A673 (cell line): ENCODE results near the gene GOLGA6L7. TPM values are rescaled to one million over a fixed set of nuclear protein-coding genes. Genes with fewer than 3 reads are reported as not detected.
"Not testable (repeated sequence)": the region's sequence is repeated elsewhere in the genome, so short reads cannot be mapped to it uniquely, and the experiment has no call there.

Experiments
- Bru-seq: library from RNA; stranded (reverse); fragments of 400-500 nt; gene quantifications from one replicate; lab custom pipeline; 2021; lab: Mats Ljungman, UMichigan
- BruChase-seq, 2 experiments: library from RNA; stranded (reverse); fragments of 400-500 nt; gene quantifications; one replicate each; lab custom pipeline; 2021; lab: Mats Ljungman, UMichigan
- BruUV-seq: library from RNA; stranded (reverse); fragments of 400-500 nt; replicated peaks from 2 replicates; lab custom pipeline; 2021; lab: Mats Ljungman, UMichigan
- CTCF ChIA-PET: fragments of 300-600 bp; sonication (Branson Sonifier 250); formaldehyde crosslinking; loops from one replicate; lab custom pipeline; 2022; ENCODE audit warnings: antibody characterized with exemption; lab: Charles Lee
- POLR2A ChIA-PET: fragments of 300-600 bp; sonication (Branson Sonifier 250); formaldehyde crosslinking; loops from one replicate; lab custom pipeline; 2022; ENCODE audit warnings: antibody characterized with exemption; ENCODE audit not compliant: low non-redundant PET; lab: Charles Lee
- DNase-seq: peaks from one replicate; pipeline ENCODE4 v3.0.0-alpha.2; 2015; ENCODE audit warnings: low spot score
- H3K27ac ChIP-seq: fragments of 200-600 bp; sonication (generic); 2 replicates; pipeline ENCODE4 v1.5.1; 2016; ENCODE audit warnings: mixed run types, low read depth, mild to moderate bottlenecking, mixed read lengths, antibody characterized with exemption, low read length; ENCODE audit not compliant: poor library complexity, severe bottlenecking
- H3K27me3 ChIP-seq: fragments of 200-600 bp; sonication (generic); replicated peaks from 2 replicates; pipeline ENCODE4 v1.6.1; 2017; ENCODE audit warnings: mixed run types, low read depth, mild to moderate bottlenecking, mixed read lengths, antibody characterized with exemption, low read length; ENCODE audit not compliant: insufficient read depth, poor library complexity
- H3K36me3 ChIP-seq: fragments of 200-600 bp; sonication (generic); 2 replicates; pipeline ENCODE4 v1.6.1; 2016; ENCODE audit warnings: mixed run types, mild to moderate bottlenecking, mixed read lengths, antibody characterized with exemption, low read length; ENCODE audit not compliant: insufficient read depth, poor library complexity, severe bottlenecking
- H3K4me1 ChIP-seq: fragments of 200-600 bp; sonication (generic); 2 replicates; pipeline ENCODE4 v1.6.1; 2017; ENCODE audit warnings: mixed run types, mild to moderate bottlenecking, mixed read lengths, antibody characterized with exemption, low read length; ENCODE audit not compliant: insufficient read depth, poor library complexity, severe bottlenecking
- H3K4me3 ChIP-seq: fragments of 200-600 bp; sonication (generic); 2 replicates; pipeline ENCODE4 v1.5.1; 2016; ENCODE audit warnings: low read depth, mixed run types, mild to moderate bottlenecking, mixed read lengths, low read length; ENCODE audit not compliant: poor library complexity, severe bottlenecking
- H3K9me3 ChIP-seq: fragments of 200-600 bp; sonication (generic); 2 replicates; pipeline ENCODE4 v1.6.1; 2016; ENCODE audit warnings: mixed run types, low read depth, mild to moderate bottlenecking, mixed read lengths, antibody characterized with exemption, low read length; ENCODE audit not compliant: poor library complexity, severe bottlenecking
- CTCF ChIP-seq: fragments of 300-800, 200-600 bp; sonication (generic); conservative IDR thresholded peaks from 2 replicates; pipeline ENCODE4 v1.5.1; 2017; ENCODE audit warnings: low read depth, mild to moderate bottlenecking, antibody characterized with exemption, low read length, moderate library complexity, mixed read lengths
- EZH2 ChIP-seq: fragments of 200-600 bp; sonication (generic); IDR thresholded peaks from 2 replicates; pipeline ENCODE4 v1.6.1; 2017; ENCODE audit warnings: borderline replicate concordance, low read depth, mild to moderate bottlenecking, mixed read lengths, antibody characterized with exemption, low read length; ENCODE audit not compliant: poor library complexity, severe bottlenecking
- intact Hi-C: fragments of 100-400 bp; cut with micrococcal nuclease; formaldehyde crosslinking; loops from one replicate; pipeline ENCODE4 v1.10.0; 2022; ENCODE audit not compliant: unreplicated experiment
- long read RNA-seq: library from polyadenylated mRNA; stranded (forward); transcript quantifications from one replicate; pipeline ENCODE4 v2.0.0, GENCODE V29; 2022
- total RNA-seq: library from RNA; stranded (reverse); gene quantifications from 2 replicates; pipeline ENCODE4 v1.2.3, GENCODE V29; 2021

Gene GOLGA6L7
- total RNA-seq (not detected in 2 replicates), Bru-seq, nascent RNA (not detected), BruChase-seq, experiment 1, labeled RNA remaining after a 2-hour chase (not detected), BruChase-seq, experiment 2, labeled RNA remaining after a 6-hour chase (not detected)
- long read RNA-seq = 0 reads

GRCh38 chr15:28848521-28848920 is at the start of gene GOLGA6L7:
TSS of gene GOLGA6L7 (minus strand) at chr15:28848644. CDS start at chr15:28848549, 95 bp downstream.
- H3K36me3 ChIP-seq, intact Hi-C loops, H3K27me3 ChIP-seq, H3K27ac ChIP-seq, BruUV-seq, H3K4me3 ChIP-seq, POLR2A ChIA-PET, H3K4me1 ChIP-seq, CTCF ChIA-PET, H3K9me3 ChIP-seq: not testable (repeated sequence)
- peak; percentile 5 for DNase-seq

GRCh38 chr15:28897861-28898585 is 49.6 kb upstream of the GOLGA6L7 start:
- no peaks in the 10 kb centered on the region for H3K36me3 ChIP-seq
- POLR2A ChIA-PET = no interaction called here
- CTCF ChIA-PET = no interaction called here
- H3K4me1 ChIP-seq = no peaks in the 10 kb centered on the region
- H3K4me3 ChIP-seq = no peak overlapping the region
- H3K27ac ChIP-seq = no peak overlapping the region
- H3K9me3 ChIP-seq = no peaks in the 10 kb centered on the region
- TF ChIP-seq EZH2 (no peak), CTCF (no peak)
- intact Hi-C loops = no loop called here
- no TSS peak for BruUV-seq
- no peaks in the 10 kb centered on the region for H3K27me3 ChIP-seq
- no peak for DNase-seq

- intact Hi-C loops = no loop called here
- TF ChIP-seq EZH2 = no peak
- TF ChIP-seq CTCF = no peak
- Histone ChIP-seq H3K27ac (no peak overlapping the region), H3K4me3 (no peak overlapping the region), H3K4me1 (no peaks in the 10 kb centered on the region), H3K9me3 (no peaks in the 10 kb centered on the region), H3K36me3 (no peaks in the 10 kb centered on the region), H3K27me3 (no peaks in the 10 kb centered on the region)
- DNase-seq = peak; percentile 22
- BruUV-seq = no TSS peak
- CTCF ChIA-PET = no interaction called here
- POLR2A ChIA-PET = no interaction called here
Observed at GRCh38 chr15:28896951-28897350, 48.5 kb upstream of the GOLGA6L7 start.

GRCh38 chr15:28895566-28895965 is 47.1 kb upstream of the GOLGA6L7 start:
- CTCF ChIA-PET = no interaction called here
- no peak for DNase-seq
- no TSS peak for BruUV-seq
- POLR2A ChIA-PET = no interaction called here
- Histone ChIP-seq H3K4me3 (no peak overlapping the region), H3K36me3 (no peaks in the 10 kb centered on the region), H3K27ac (no peak overlapping the region), H3K9me3 (no peaks in the 10 kb centered on the region), H3K27me3 (no peaks in the 10 kb centered on the region), H3K4me1 (no peaks in the 10 kb centered on the region)
- intact Hi-C loops = no loop called here
- no peak for TF ChIP-seq CTCF
